Stomach smooth muscle (tissue), 2 donors: Measurements from ENCODE around the gene B4GALT6.

Experiments used
- H3K27ac ChIP-seq: one replicate; pipeline ENCODE4 v1.7.0; 2013; ENCODE audit warnings: mild to moderate bottlenecking, low read length, inconsistent platforms
- H3K27me3 ChIP-seq, 2 donors: one replicate each; pipeline ENCODE4 v1.7.0; 2013; ENCODE audit warnings: low read length in 2 of 2; ENCODE audit not compliant: insufficient read depth in 2 of 2, control insufficient read depth in 1 of 2
- H3K36me3 ChIP-seq, 2 donors: one replicate each; pipeline ENCODE4 v1.7.0; 2013; ENCODE audit warnings: low read length in 2 of 2; ENCODE audit not compliant: control insufficient read depth in 2 of 2, insufficient read depth in 2 of 2
- H3K4me1 ChIP-seq: one replicate; pipeline ENCODE4 v1.7.0; 2013; ENCODE audit warnings: low read length; ENCODE audit not compliant: control insufficient read depth, insufficient read depth
- H3K4me3 ChIP-seq, 2 donors: one replicate each; pipeline ENCODE4 v1.7.0; 2013; ENCODE audit warnings: low read length in 2 of 2
- H3K9ac ChIP-seq, 2 donors: one replicate each; pipeline ENCODE4 v1.7.0; 2013; ENCODE audit warnings: low read length in 2 of 2, mild to moderate bottlenecking in 1 of 2
- H3K9me3 ChIP-seq, 2 donors: one replicate each; pipeline ENCODE4 v1.7.0; 2013; ENCODE audit warnings: low read length in 2 of 2; ENCODE audit not compliant: control insufficient read depth in 2 of 2
- donor health status: healthy.
- donor health status: Pancreatic carcinoma.

The B4GALT6 gene

DNA sequence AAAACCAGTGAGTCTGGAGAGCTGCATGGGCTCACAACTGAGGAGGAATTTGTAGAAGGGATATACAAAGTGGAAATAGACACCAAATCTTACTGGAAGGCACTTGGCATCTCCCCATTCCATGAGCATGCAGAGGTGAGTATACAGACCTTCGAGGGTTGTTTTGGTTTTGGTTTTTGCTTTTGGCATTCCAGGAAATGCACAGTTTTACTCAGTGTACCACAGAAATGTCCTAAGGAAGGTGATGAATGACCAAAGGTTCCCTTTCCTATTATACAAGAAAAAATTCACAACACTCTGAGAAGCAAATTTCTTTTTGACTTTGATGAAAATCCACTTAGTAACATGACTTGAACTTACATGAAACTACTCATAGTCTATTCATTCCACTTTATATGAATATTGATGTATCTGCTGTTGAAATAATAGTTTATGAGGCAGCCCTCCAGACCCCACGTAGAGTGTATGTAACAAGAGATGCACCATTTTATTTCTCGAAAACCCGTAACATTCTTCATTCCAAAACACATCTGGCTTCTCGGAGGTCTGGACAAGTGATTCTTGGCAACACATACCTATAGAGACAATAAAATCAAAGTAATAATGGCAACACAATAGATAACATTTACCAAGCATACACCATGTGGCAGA is 89.1 kb downstream of the B4GALT6 start:
- no peak overlapping the region for H3K27ac ChIP-seq
- no peaks in the 10 kb centered on the region for H3K36me3 ChIP-seq
- H3K4me1 ChIP-seq, result no peaks in the 10 kb centered on the region
- H3K9ac ChIP-seq, result no peak overlapping the region
- H3K4me3 ChIP-seq, result no peak overlapping the region
- peaks cover 0 to 2% of the 10 kb centered on the region in 2 donors for H3K9me3 ChIP-seq
- H3K27me3 ChIP-seq, result no peaks in the 10 kb centered on the region

DNA sequence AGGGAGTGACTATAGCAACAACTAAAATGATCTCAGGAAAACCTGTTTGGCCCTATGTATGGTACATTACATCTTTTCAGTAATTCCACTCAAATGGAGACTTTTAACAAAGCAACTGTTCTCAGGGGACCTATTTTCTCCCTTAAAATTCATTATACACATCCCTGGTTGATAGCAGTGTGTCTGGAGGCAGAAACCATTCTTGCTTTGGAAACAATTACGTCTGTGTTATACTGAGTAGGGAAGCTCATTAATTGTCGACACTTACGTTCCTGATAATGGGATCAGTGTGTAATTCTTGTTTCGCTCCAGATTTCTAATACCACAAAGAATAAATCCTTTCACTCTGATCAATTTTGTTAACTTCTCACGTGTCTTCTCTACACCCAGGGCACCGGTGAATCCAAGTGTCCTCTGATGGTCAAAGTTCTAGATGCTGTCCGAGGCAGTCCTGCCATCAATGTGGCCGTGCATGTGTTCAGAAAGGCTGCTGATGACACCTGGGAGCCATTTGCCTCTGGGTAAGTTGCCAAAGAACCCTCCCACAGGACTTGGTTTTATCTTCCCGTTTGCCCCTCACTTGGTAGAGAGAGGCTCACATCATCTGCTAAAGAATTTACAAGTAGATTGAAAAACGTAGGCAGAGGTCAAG is 91.7 kb downstream of the B4GALT6 start:
- H3K4me3 ChIP-seq, result no peak overlapping the region
- H3K9ac ChIP-seq, result no peak overlapping the region
- H3K4me1 ChIP-seq, result no peaks in the 10 kb centered on the region
- H3K36me3 ChIP-seq, result no peaks in the 10 kb centered on the region
- H3K27me3 ChIP-seq, result no peaks in the 10 kb centered on the region
- peaks cover 0 to 2% of the 10 kb centered on the region in 2 donors for H3K9me3 ChIP-seq
- H3K27ac ChIP-seq, result no peak overlapping the region

DNA sequence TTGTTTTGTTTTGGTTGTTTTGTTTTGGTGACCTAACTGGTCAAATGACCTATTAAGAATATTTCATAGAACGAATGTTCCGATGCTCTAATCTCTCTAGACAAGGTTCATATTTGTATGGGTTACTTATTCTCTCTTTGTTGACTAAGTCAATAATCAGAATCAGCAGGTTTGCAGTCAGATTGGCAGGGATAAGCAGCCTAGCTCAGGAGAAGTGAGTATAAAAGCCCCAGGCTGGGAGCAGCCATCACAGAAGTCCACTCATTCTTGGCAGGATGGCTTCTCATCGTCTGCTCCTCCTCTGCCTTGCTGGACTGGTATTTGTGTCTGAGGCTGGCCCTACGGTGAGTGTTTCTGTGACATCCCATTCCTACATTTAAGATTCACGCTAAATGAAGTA is 92.8 kb downstream of the B4GALT6 start, which contains the start of gene TTR:
TSS of gene TTR (plus strand) at position 250 of the 400 bp plus-strand sequence. CDS start at position 276, 26 bp downstream.
- H3K36me3 ChIP-seq, result no peaks in the 10 kb centered on the region
- no peak within 1 kb of the TSS for H3K4me3 ChIP-seq
- H3K9me3 ChIP-seq, result peaks cover 0 to 2% of the 10 kb centered on the region in 2 donors
- H3K4me1 ChIP-seq, result no peaks in the 10 kb centered on the region
- H3K9ac ChIP-seq, result no peak within 1 kb of the TSS
- no peak within 1 kb of the TSS for H3K27ac ChIP-seq
- H3K27me3 ChIP-seq, result no peaks in the 10 kb centered on the region

DNA sequence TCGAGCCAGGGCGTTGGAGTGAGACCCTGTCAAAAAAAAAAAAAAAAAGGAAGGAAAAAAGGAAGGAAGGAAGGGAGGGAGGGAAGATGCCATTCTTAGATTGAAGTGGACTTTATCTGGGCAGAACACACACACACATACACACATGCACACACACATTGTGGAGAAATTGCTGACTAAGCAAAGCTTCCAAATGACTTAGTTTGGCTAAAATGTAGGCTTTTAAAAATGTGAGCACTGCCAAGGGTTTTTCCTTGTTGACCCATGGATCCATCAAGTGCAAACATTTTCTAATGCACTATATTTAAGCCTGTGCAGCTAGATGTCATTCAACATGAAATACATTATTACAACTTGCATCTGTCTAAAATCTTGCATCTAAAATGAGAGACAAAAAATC is 93.3 kb downstream of the B4GALT6 start:
- Histone ChIP-seq H3K27ac (no peak overlapping the region), H3K9me3 (peaks cover 0 to 2% of the 10 kb centered on the region in 2 donors), H3K4me1 (no peaks in the 10 kb centered on the region), H3K4me3 (no peak overlapping the region), H3K9ac (no peak overlapping the region), H3K27me3 (no peaks in the 10 kb centered on the region), H3K36me3 (no peaks in the 10 kb centered on the region)

DNA sequence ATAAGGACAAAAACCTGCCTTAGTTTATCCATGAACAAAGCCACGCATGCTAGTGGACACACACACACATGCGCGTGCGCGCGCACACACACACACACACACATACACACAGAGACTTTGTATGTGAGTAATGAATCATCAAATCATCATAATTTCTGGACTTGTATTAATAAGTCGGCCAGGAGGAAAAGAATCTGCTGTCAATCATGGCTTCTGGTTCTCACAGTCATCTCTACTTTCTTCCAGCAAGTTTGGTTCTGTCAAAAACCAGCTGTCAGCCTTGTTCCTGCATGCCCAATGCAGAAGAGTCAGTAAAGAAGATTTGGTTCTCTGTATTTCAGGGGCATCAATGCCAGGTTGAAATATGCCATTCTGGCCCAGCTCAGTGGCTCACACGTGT is 93.8 kb downstream of the B4GALT6 start:
- Histone ChIP-seq H3K27ac (no peak overlapping the region), H3K27me3 (no peaks in the 10 kb centered on the region), H3K9me3 (peaks cover 0 to 2% of the 10 kb centered on the region in 2 donors), H3K4me3 (no peak overlapping the region), H3K36me3 (no peaks in the 10 kb centered on the region), H3K9ac (no peak overlapping the region), H3K4me1 (no peaks in the 10 kb centered on the region)

DNA sequence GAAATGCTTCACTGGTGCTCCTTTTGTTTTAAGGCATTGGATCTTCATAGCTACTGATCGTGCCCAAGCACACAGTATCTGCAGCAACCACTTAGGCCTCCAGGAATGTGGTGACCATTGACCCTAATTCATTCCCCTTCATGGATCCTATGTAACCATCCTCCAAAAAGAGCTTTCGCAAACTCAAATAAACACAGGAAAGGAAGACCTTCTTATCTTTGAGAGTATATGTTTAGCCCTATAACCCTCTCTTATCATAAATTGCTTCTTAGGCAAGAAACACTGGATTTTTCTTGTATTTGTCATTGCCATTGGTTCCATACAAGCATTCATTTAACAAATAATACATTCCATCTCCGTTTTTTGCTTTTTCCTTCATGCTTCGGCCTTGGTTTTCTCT is 96.9 kb downstream of the B4GALT6 start:
- Histone ChIP-seq H3K4me3 (no peak overlapping the region), H3K9ac (no peak overlapping the region), H3K4me1 (no peaks in the 10 kb centered on the region), H3K9me3 (no peaks in the 10 kb centered on the region), H3K36me3 (no peaks in the 10 kb centered on the region), H3K27me3 (no peaks in the 10 kb centered on the region), H3K27ac (no peak overlapping the region)

DNA sequence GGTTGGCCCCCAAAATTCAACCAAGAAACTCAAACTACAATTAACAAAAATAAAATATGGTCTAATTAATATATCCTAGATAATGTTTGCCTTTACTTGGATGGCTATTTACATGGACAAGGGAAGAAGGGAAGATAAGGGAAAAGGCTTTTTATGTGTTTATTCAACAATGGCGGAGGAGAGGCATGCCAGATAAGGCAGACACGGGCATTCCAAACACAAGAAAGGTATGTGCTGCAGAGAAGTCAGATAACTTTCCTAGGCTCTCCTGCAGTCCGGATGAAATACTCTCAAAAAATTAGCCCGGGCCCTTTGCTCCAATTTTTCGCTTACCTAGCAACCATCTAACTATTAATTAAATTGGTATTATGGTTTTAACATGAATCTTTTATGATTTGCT is 97.8 kb downstream of the B4GALT6 start:
- Histone ChIP-seq H3K4me1 (no peaks in the 10 kb centered on the region), H3K9ac (no peak overlapping the region), H3K36me3 (no peaks in the 10 kb centered on the region), H3K9me3 (no peaks in the 10 kb centered on the region), H3K4me3 (no peak overlapping the region), H3K27me3 (no peaks in the 10 kb centered on the region), H3K27ac (no peak overlapping the region)

DNA sequence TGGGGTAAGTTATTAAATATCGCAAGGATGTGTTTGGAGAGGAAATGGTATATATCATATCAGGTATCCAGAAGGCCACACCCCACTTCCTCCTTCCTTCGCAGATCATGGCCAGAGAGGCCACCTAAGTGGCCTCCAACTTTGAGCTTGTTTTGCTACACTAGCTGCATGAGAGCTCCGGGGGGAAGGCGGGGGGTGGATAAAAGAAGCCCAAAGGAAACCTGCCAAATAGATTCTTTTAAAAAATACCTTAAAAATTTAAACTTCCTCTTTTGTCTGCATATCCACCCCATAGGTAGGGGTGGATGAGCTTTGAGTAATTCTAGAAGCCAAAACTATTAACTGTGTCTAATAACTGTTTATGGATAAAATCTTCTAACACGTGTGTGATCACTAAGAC is 98.4 kb downstream of the B4GALT6 start:
- Histone ChIP-seq H3K36me3 (no peaks in the 10 kb centered on the region), H3K27me3 (no peaks in the 10 kb centered on the region), H3K4me3 (no peak overlapping the region), H3K9me3 (no peaks in the 10 kb centered on the region), H3K4me1 (no peaks in the 10 kb centered on the region), H3K27ac (no peak overlapping the region), H3K9ac (no peak overlapping the region)

DNA sequence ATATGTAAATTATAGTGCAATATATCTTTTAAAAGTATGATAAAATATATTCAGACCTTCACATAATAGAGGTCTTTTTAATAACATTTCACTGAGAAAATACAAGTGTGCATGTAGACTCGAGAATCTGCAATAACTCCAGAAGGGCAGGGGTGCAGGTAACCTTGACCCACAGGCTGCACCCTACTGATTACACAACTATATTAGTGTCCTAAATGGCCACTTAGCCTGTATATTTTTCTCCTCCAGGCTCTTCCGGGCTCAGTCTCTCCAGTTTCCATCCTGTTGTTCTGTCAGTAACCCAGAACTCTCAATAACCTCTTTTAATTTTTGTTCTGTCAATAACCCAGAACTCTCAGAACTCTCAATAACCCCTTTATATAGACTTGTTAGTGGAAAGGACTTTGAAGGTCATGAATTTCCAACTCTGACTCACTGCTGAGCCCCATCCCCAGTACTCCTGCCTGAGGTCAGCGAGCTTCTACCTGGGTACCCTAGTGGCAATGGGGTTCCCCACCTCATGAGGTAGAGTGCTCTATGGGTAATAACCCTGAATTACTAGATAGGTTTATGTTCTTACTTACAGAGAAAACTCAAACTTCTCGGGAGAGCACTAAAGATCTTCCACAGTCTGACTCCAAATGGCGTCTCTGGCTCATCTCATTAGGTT is 101.1 kb downstream of the B4GALT6 start:
- H3K27me3 ChIP-seq, result no peaks in the 10 kb centered on the region
- no peak overlapping the region for H3K27ac ChIP-seq
- no peaks in the 10 kb centered on the region for H3K9me3 ChIP-seq
- no peaks in the 10 kb centered on the region for H3K4me1 ChIP-seq
- no peak overlapping the region for H3K4me3 ChIP-seq
- no peak overlapping the region for H3K9ac ChIP-seq
- H3K36me3 ChIP-seq, result no peaks in the 10 kb centered on the region

DNA sequence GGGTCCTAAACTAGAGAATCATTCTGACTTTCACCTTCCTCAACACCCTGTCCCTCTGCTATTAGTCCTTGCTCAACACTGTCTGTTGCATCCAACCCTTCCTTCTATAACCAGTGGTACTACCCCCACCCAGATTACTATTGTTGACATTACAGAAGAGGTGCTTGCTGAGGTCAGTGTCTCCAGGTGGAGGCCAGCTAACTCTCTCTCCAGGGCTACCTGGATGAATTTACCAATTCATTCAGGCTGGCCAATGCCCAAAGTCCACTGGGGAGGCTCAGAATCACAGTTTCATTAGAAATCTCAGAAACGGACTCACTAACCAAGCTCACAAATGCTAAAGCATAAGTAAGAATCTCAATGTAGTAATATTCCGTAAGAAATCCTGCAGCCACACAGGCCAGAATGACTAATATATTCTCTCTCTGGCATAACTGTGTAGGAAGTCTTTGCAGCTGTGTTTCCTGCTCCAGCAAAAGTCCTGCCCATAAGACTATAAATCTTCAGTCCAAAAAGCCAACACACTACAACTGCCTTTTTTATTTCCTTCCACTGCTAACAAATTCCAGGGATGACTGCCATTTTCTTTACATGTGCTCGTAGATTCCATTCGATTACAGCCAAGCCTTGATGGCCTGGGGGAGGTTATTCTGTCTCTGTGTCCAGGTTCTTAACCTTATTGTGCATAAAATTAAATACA is 102.7 kb downstream of the B4GALT6 start:
- Histone ChIP-seq H3K4me3 (no peak overlapping the region), H3K27me3 (no peaks in the 10 kb centered on the region), H3K36me3 (no peaks in the 10 kb centered on the region), H3K27ac (no peak overlapping the region), H3K9me3 (no peaks in the 10 kb centered on the region), H3K9ac (no peak overlapping the region), H3K4me1 (no peaks in the 10 kb centered on the region)
